GM08714 (cell line): Measurements from ENCODE around the gene EZH1.
"Not testable (repeated sequence)": the region's sequence is repeated elsewhere in the genome, so short reads cannot be mapped to it uniquely, and the experiment has no call there.

ENCODE experiments used
- H3K4me3 ChIP-seq: fragments of 200-500 bp; sonication (Bioruptor generic); 2 replicates; pipeline ENCODE4 v1.5.1; 2014; ENCODE audit warnings: mild to moderate bottlenecking, low read length, inconsistent platforms
- ZNF274 ChIP-seq: IDR thresholded peaks from 2 replicates; pipeline ENCODE4 v1.6.1; 2012; ENCODE audit warnings: mild to moderate bottlenecking, low read depth, low read length

The EZH1 gene

GRCh38 chr17:42676424-42677011, 68.3 kb downstream of the EZH1 start, which contains the start of gene PLEKHH3:
Gene PLEKHH3 (minus strand): TSS chr17:42676994. CDS start chr17:42676563, 431 bp downstream.
- peak within 1 kb of the TSS; percentile 93 for H3K4me3 ChIP-seq
- TF ChIP-seq ZNF274, result no peak

DNA sequence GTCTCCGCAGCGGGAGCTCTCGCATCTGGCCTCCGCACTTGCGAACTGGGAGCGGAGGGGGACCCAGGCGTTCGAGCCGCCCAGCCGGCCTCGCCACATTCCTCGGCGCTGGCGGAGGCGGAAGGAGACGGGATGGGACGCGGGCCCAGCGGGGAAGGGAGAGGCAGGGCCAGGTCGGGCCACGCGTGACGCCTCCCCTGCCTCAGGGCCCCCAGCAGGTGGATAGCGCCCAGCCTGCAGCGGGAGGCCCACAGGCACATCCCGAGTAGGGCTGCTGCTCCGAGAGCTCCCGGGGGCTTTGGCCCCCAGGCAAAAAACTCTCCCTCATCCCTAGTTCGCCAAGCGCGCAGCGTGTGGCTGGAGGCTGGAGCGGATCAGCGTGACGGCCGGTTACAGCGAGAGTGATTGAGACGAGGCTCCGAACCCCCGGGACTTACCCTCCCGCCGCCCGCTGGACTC, 68.8 kb downstream of the EZH1 start:
- TF ChIP-seq ZNF274, result no peak
- peak overlapping the region; percentile 93 for H3K4me3 ChIP-seq

GRCh38 chr17:42675348-42675964, 69.4 kb downstream of the EZH1 start:
- peak overlapping the region; percentile 93 for H3K4me3 ChIP-seq
- TF ChIP-seq ZNF274, result no peak

- no peak for TF ChIP-seq ZNF274
- peak overlapping the region; percentile 93 for H3K4me3 ChIP-seq
These were observed 70.0 kb downstream of the EZH1 start for GRCh38 chr17:42674755-42675347.

GRCh38 chr17:42673885-42674754, 70.7 kb downstream of the EZH1 start:
- peak overlapping the region; percentile 93 for H3K4me3 ChIP-seq

DNA sequence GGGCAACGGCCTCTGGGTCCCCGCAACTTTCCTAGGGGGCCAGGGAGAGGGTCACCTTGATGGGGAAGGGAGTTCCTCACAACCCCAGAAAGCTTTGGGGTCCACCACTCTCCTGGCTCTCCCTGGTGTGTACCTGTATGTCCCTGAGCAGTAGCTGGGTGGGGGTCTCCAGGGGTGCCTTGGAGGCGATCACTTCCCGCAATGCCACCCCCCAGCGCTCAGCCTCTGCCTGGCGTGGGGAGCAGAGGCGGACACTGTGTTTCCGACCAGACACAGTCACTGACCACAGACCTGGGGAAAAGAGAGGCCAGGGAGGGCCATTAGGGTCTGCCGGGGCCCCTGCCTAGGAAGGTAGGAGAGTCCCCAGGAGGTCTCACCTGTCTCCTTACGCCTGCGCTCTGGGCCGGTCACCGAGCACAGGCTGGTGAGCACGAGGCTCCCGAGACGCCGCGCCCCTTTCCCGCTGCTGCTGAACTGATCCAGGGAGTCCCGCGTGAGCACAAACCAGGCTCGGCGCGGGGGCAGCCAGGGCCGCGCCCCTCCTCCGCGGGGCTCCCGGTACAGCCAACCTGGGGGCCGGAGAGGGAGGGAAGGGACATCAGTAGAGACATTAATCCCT, 71.5 kb downstream of the EZH1 start:
- TF ChIP-seq ZNF274, result no peak
- H3K4me3 ChIP-seq, result peak overlapping the region; percentile 30; the same call in 1 of the 2 replicates

More at GRCh38 chr17:42673885-42674754, 70.7 kb downstream of the EZH1 start:
- no peak for TF ChIP-seq ZNF274

DNA sequence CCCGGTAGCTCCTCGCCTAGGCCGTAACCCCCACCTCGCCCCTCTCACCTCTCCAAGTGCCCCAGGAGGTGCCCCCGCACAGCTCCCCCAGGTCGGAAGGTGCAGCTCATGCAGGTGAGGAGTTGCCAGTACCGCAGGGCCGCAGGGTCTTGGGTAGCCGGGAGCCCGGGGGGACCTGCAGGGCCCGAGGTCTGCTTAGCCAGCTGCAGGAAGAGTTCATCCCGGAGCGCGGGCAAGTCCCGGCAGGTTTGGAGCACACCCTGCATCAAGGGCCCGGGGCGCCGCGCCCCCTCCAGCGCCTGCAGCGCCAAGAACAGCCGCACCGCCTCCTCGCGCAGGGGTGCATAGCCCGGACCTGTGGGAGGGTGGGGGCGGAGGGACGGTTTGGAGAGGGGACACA, 72.8 kb downstream of the EZH1 start:
- no peak overlapping the region; the same call in 1 of the 2 replicates for H3K4me3 ChIP-seq

GRCh38 chr17:42670789-42671657, 73.8 kb downstream of the EZH1 start:
- no peak overlapping the region; the same call in 1 of the 2 replicates for H3K4me3 ChIP-seq
- no peak for TF ChIP-seq ZNF274

More for the DNA sequence above, 72.8 kb downstream of the EZH1 start:
- TF ChIP-seq ZNF274, result no peak

GRCh38 chr17:42669977-42670788, 74.7 kb downstream of the EZH1 start:
- H3K4me3 ChIP-seq, result no peak overlapping the region; the same call in 1 of the 2 replicates
- no peak for TF ChIP-seq ZNF274

- no peak overlapping the region for H3K4me3 ChIP-seq
- no peak for TF ChIP-seq ZNF274
These were observed 75.2 kb downstream of the EZH1 start for GRCh38 chr17:42669705-42669976.

- H3K4me3 ChIP-seq, result no peak overlapping the region
- TF ChIP-seq ZNF274, result no peak
These were observed 77.5 kb downstream of the EZH1 start for GRCh38 chr17:42667088-42667951.

- H3K4me3 ChIP-seq, result not testable (repeated sequence)
These were observed 78.7 kb downstream of the EZH1 start for GRCh38 chr17:42666126-42666525.
